Mammary epithelial cell (primary cell): ENCODE results near the gene LMAN1.

Source experiments
- CTCF ChIP-seq, 2 donors: IDR thresholded peaks in 1 of 2; conservative IDR thresholded peaks in 1 of 2; 2 replicates each; pipeline ENCODE4 v1.5.1; 2011 to 2012; ENCODE audit warnings: inconsistent platforms in 2 of 2, low read length in 2 of 2, mild to moderate bottlenecking in 2 of 2, control low read depth in 1 of 2, low read depth in 1 of 2; ENCODE audit not compliant: insufficient read depth in 1 of 2; ENCODE audit errors: extremely low read depth in 1 of 2
- EZH2 ChIP-seq: IDR thresholded peaks from 2 replicates; pipeline ENCODE4 v1.6.1; 2012; ENCODE audit warnings: low read length, inconsistent platforms, borderline replicate concordance

- no peak for TF ChIP-seq CTCF (conservative IDR thresholded peaks at IDR 0.05 in 1 of 2, IDR thresholded peaks at IDR 0.05 in 1 of 2; ENCODE audit: extremely low read depth in 1 of 2, insufficient read depth in 1 of 2, low read depth in 1 of 2, low read length in 2 of 2)
- no peak for TF ChIP-seq EZH2
Observed at GRCh38 chr18:59298871-59299270, 60.2 kb downstream of the LMAN1 start.
